ENCODE results near the gene AKIRIN1.
"Not testable (repeated sequence)": the region's sequence is repeated elsewhere in the genome, so short reads cannot be mapped to it uniquely, and the experiment has no call there.

Gene AKIRIN1

GRCh38 chr1:38997034-38997900 is 6.2 kb downstream of the AKIRIN1 start:
- DNase-seq: no peak

- no peak for DNase-seq
Measured at GRCh38 chr1:38997901-38998190, 6.8 kb downstream of the AKIRIN1 start.

- DNase-seq: no peak
Measured at GRCh38 chr1:39001516-39002421, 10.7 kb downstream of the AKIRIN1 start.

GRCh38 chr1:39003281-39003680 is 12.2 kb downstream of the AKIRIN1 start:
- DNase-seq: no peak

- no peak for DNase-seq
Measured at GRCh38 chr1:39003794-39004193, 12.7 kb downstream of the AKIRIN1 start.

GRCh38 chr1:39006287-39006686 is 15.2 kb downstream of the AKIRIN1 start:
- no peak for DNase-seq

- no peak for DNase-seq
Measured at GRCh38 chr1:39006726-39007645, 15.9 kb downstream of the AKIRIN1 start.

GRCh38 chr1:39014956-39015355 is 23.9 kb downstream of the AKIRIN1 start:
- not testable (repeated sequence) for DNase-seq

- no peak for DNase-seq
Measured at GRCh38 chr1:39016604-39017171, 25.6 kb downstream of the AKIRIN1 start.

GRCh38 chr1:39017266-39017665 is 26.2 kb downstream of the AKIRIN1 start:
- DNase-seq: no peak

GRCh38 chr1:39020494-39020893 is 29.4 kb downstream of the AKIRIN1 start:
- DNase-seq: not testable (repeated sequence)

- DNase-seq: no peak
Measured at GRCh38 chr1:39021426-39021825, 30.4 kb downstream of the AKIRIN1 start.

GRCh38 chr1:39023140-39023539 is 32.1 kb downstream of the AKIRIN1 start:
- no peak for DNase-seq

- peak; percentile 83 for DNase-seq
Measured at GRCh38 chr1:39026051-39026865, 35.2 kb downstream of the AKIRIN1 start, which contains the start of gene NDUFS5. Gene NDUFS5 (plus strand): TSS chr1:39026350. CDS start chr1:39028725, 2,375 bp downstream.

- DNase-seq: no peak
Measured at GRCh38 chr1:39026866-39027507, 35.9 kb downstream of the AKIRIN1 start.

GRCh38 chr1:39034114-39034654 is 43.1 kb downstream of the AKIRIN1 start:
- no peak for DNase-seq

GRCh38 chr1:39036678-39037077 is 45.6 kb downstream of the AKIRIN1 start:
- DNase-seq: no peak

- no peak for DNase-seq
Measured at GRCh38 chr1:39043513-39043912, 52.4 kb downstream of the AKIRIN1 start.

- no peak for DNase-seq
Measured at GRCh38 chr1:39044762-39045161, 53.7 kb downstream of the AKIRIN1 start.

GRCh38 chr1:39045231-39045630 is 54.2 kb downstream of the AKIRIN1 start:
- DNase-seq: no peak

Data from NCI-H146 (cell line).